T-helper 22 cell (primary cell): Measurements from ENCODE around the gene UPF2.

Experiments
- DNase-seq: peaks from one replicate; pipeline ENCODE4 v3.0.0-alpha.2; 2020; ENCODE audit warnings: low read depth

The UPF2 gene

GRCh38 chr10:11958956-11959355, 83.7 kb downstream of the UPF2 start:
- no peak for DNase-seq

- no peak for DNase-seq
Observed at GRCh38 chr10:11951695-11952094, 90.9 kb downstream of the UPF2 start.

GRCh38 chr10:11950325-11951018, 92.1 kb downstream of the UPF2 start:
- no peak for DNase-seq

- no peak for DNase-seq
Observed at GRCh38 chr10:11949152-11949551, 93.5 kb downstream of the UPF2 start.

GRCh38 chr10:11946652-11947051, 96.0 kb downstream of the UPF2 start:
- no peak for DNase-seq

GRCh38 chr10:11936389-11937152, 106.0 kb downstream of the UPF2 start:
- no peak for DNase-seq

GRCh38 chr10:11934262-11934661, 108.3 kb downstream of the UPF2 start:
- DNase-seq, result no peak

GRCh38 chr10:11933577-11934223, 108.9 kb downstream of the UPF2 start:
- no peak for DNase-seq

- no peak for DNase-seq
Observed at GRCh38 chr10:11931038-11931437, 111.6 kb downstream of the UPF2 start.

- no peak for DNase-seq
Observed at GRCh38 chr10:11930312-11930978, 112.2 kb downstream of the UPF2 start.

- DNase-seq, result no peak
Observed at GRCh38 chr10:11927746-11928145, 114.9 kb downstream of the UPF2 start.

- DNase-seq, result no peak
Observed at GRCh38 chr10:11921800-11922392, 120.7 kb downstream of the UPF2 start.

- no peak for DNase-seq
Observed at GRCh38 chr10:11919271-11919670, 123.3 kb downstream of the UPF2 start.

GRCh38 chr10:11918384-11918783, 124.2 kb downstream of the UPF2 start:
- no peak for DNase-seq

GRCh38 chr10:11913079-11913641, 129.4 kb downstream of the UPF2 start:
- DNase-seq, result no peak

GRCh38 chr10:11910102-11910501, 132.5 kb downstream of the UPF2 start:
- no peak for DNase-seq

GRCh38 chr10:11909618-11910017, 133.0 kb downstream of the UPF2 start:
- DNase-seq, result no peak

GRCh38 chr10:11908991-11909390, 133.6 kb downstream of the UPF2 start:
- no peak for DNase-seq

GRCh38 chr10:11908536-11908935, 134.1 kb downstream of the UPF2 start:
- no peak for DNase-seq

GRCh38 chr10:11907914-11908313, 134.7 kb downstream of the UPF2 start:
- no peak for DNase-seq

GRCh38 chr10:11906714-11907113, 135.9 kb downstream of the UPF2 start:
- DNase-seq, result no peak

- no peak for DNase-seq
Observed at GRCh38 chr10:11902646-11903045, 140.0 kb downstream of the UPF2 start.
